H1 (cell line): ENCODE results near the gene CMTM5. TPM values are rescaled to one million over a fixed set of nuclear protein-coding genes. Genes with fewer than 3 reads are reported as not detected.
A peak's percentile ranks its signal among the peaks of the same experiment; 100 is the strongest.

Experiments used
- CTCF ChIA-PET: fragments of 300-600 bp; sonication (Branson Sonifier 250); formaldehyde crosslinking; loops from one replicate; lab custom pipeline; 2021; ENCODE audit not compliant: partially characterized antibody; lab: Charles Lee
- POLR2A ChIA-PET: fragments of 300-600 bp; sonication (Branson Sonifier 250); formaldehyde crosslinking; loops from one replicate; lab custom pipeline; 2021; ENCODE audit warnings: inconsistent platforms; ENCODE audit not compliant: partially characterized antibody; lab: Charles Lee
- DNase-seq, 2 experiments: peaks; one replicate each; pipeline versions ENCODE4 v3.0.0 to v3.0.0-alpha.2; 2010 to 2022; ENCODE audit warnings: low spot score in 2 of 2, low read depth in 1 of 2, mixed read lengths in 1 of 2
- FAIRE-seq: peaks from 2 replicates; lab custom pipeline; 2011; peaks lifted over from hg19 to GRCh38; lab: Jason Lieb, UNC
- H2AFZ ChIP-seq: 2 replicates; pipeline ENCODE4 v1.8.1; 2012; ENCODE audit warnings: low read length, inconsistent platforms
- H2AK5ac ChIP-seq: 2 replicates; pipeline ENCODE4 v1.6.1; 2013; ENCODE audit warnings: low read depth, low read length
- H2BK120ac ChIP-seq: replicated peaks from 2 replicates; pipeline ENCODE3; 2013; ENCODE audit warnings: low read depth, low read length, inconsistent platforms
- H2BK12ac ChIP-seq: 2 replicates; pipeline ENCODE4 v1.6.1; 2013; ENCODE audit warnings: low read depth, low read length
- H2BK15ac ChIP-seq: 2 replicates; pipeline ENCODE4 v1.6.1; 2013; ENCODE audit warnings: low read length
- H2BK20ac ChIP-seq: 2 replicates; pipeline ENCODE4 v1.6.1; 2013; ENCODE audit warnings: low read length
- H2BK5ac ChIP-seq: 2 replicates; pipeline ENCODE4 v1.6.1; 2013; ENCODE audit warnings: low read depth, low read length
- H3K14ac ChIP-seq: 2 replicates; pipeline ENCODE4 v1.6.1; 2013; ENCODE audit warnings: inconsistent platforms; ENCODE audit not compliant: insufficient read length
- H3K18ac ChIP-seq: 2 replicates; pipeline ENCODE4 v1.6.1; 2013; ENCODE audit warnings: low read length; ENCODE audit errors: extremely low read depth
- H3K23ac ChIP-seq: 2 replicates; pipeline ENCODE4 v1.6.1; 2013; ENCODE audit warnings: inconsistent platforms; ENCODE audit not compliant: insufficient read length
- H3K23me2 ChIP-seq: 2 replicates; pipeline ENCODE4 v1.6.1; 2013; ENCODE audit warnings: low read depth, low read length
- H3K27ac ChIP-seq: 2 replicates; pipeline ENCODE4 v1.6.1; 2011; ENCODE audit warnings: low read depth, low read length, inconsistent platforms
- H3K27me3 ChIP-seq, 4 experiments: replicated peaks in 1 of 4; 1 replicate in 1 of 4; 2 replicates in 3 of 4; pipeline versions ENCODE4 v1.6.1 to v1.8.1; 2011 to 2013; ENCODE audit warnings: low read length in 3 of 4, mild to moderate bottlenecking in 3 of 4, inconsistent platforms in 2 of 4, mixed read lengths in 2 of 4, moderate library complexity in 1 of 4; ENCODE audit not compliant: control insufficient read depth in 3 of 4, insufficient read depth in 3 of 4; ENCODE audit errors: extremely low read depth in 1 of 4
- H3K36me3 ChIP-seq, 4 experiments: 2 replicates each; pipeline versions ENCODE4 v1.6.1 to v1.8.1; 2011 to 2013; ENCODE audit warnings: mild to moderate bottlenecking in 4 of 4, low read length in 3 of 4, moderate library complexity in 2 of 4, control low read depth in 1 of 4, inconsistent platforms in 1 of 4; ENCODE audit not compliant: insufficient read depth in 4 of 4, control insufficient read depth in 2 of 4
- H3K4ac ChIP-seq: replicated peaks from 2 replicates; pipeline ENCODE3; 2013; ENCODE audit warnings: low read length, low read depth, mixed read lengths, inconsistent platforms; ENCODE audit not compliant: insufficient read length
- H3K4me1 ChIP-seq, 4 experiments: replicated peaks in 1 of 4; 1 replicate in 1 of 4; 2 replicates in 3 of 4; pipeline versions ENCODE4 v1.6.1 to v1.8.1; 2011 to 2013; ENCODE audit warnings: low read length in 3 of 4, inconsistent platforms in 2 of 4, mixed read lengths in 1 of 4; ENCODE audit not compliant: insufficient read depth in 4 of 4, control insufficient read depth in 3 of 4
- H3K4me2 ChIP-seq, 2 experiments: 2 replicates each; pipeline versions ENCODE4 v1.6.1 to v1.8.1; 2011 to 2013; ENCODE audit warnings: low read depth in 2 of 2, low read length in 2 of 2, control low read depth in 1 of 2, inconsistent platforms in 1 of 2, mild to moderate bottlenecking in 1 of 2; ENCODE audit not compliant: insufficient read depth in 1 of 2
- H3K4me3 ChIP-seq, 4 experiments: fragments of 200-600, 300-600 bp in 1 of 4; sonication (generic), shearing (Covaris generic), sonication (Bioruptor Twin) in 1 of 4; 2 replicates each; pipeline versions ENCODE4 v1.5.1 to v1.8.1; 2011 to 2016; ENCODE audit warnings: low read length in 4 of 4, low read depth in 3 of 4, control low read depth in 2 of 4, inconsistent platforms in 2 of 4, mild to moderate bottlenecking in 2 of 4, mixed read lengths in 1 of 4, moderate library complexity in 1 of 4; ENCODE audit not compliant: insufficient read depth in 2 of 4; ENCODE audit errors: extremely low read depth in 1 of 4
- H3K56ac ChIP-seq: replicated peaks from 2 replicates; pipeline ENCODE3; 2013; ENCODE audit warnings: low read depth, mild to moderate bottlenecking, mixed read lengths, low read length, inconsistent platforms; ENCODE audit not compliant: insufficient read length
- H3K79me1 ChIP-seq: 2 replicates; pipeline ENCODE4 v1.6.1; 2013; ENCODE audit warnings: low read depth, low read length, control low read depth
- H3K79me2 ChIP-seq, 2 experiments: 2 replicates each; pipeline versions ENCODE4 v1.6.1 to v1.8.1; 2012 to 2013; ENCODE audit warnings: low read length in 2 of 2, mild to moderate bottlenecking in 2 of 2, inconsistent platforms in 1 of 2; ENCODE audit not compliant: insufficient read depth in 2 of 2, control insufficient read depth in 1 of 2
- H3K9ac ChIP-seq, 4 experiments: replicated peaks in 1 of 4; 1 replicate in 1 of 4; 2 replicates in 3 of 4; pipeline versions ENCODE4 v1.6.1 to v1.8.1; 2011 to 2013; ENCODE audit warnings: low read depth in 3 of 4, low read length in 3 of 4, control low read depth in 2 of 4, mild to moderate bottlenecking in 2 of 4, moderate library complexity in 2 of 4, inconsistent platforms in 1 of 4; ENCODE audit errors: extremely low read depth in 1 of 4
- H3K9me3 ChIP-seq, 2 experiments: 2 replicates each; pipeline versions ENCODE4 v1.6.1 to v1.8.1; 2012 to 2013; ENCODE audit warnings: mild to moderate bottlenecking in 2 of 2, moderate library complexity in 2 of 2, control low read depth in 1 of 2, inconsistent platforms in 1 of 2, low read depth in 1 of 2, low read length in 1 of 2, mixed read lengths in 1 of 2; ENCODE audit not compliant: insufficient read depth in 2 of 2
- H4K20me1 ChIP-seq, 2 experiments: replicated peaks in 1 of 2; 2 replicates each; pipeline versions ENCODE3 to v1.8.1; 2011 to 2013; ENCODE audit warnings: inconsistent platforms in 2 of 2, low read length in 2 of 2, mild to moderate bottlenecking in 1 of 2; ENCODE audit not compliant: insufficient read depth in 2 of 2, control insufficient read depth in 1 of 2
- H4K5ac ChIP-seq: 2 replicates; pipeline ENCODE4 v1.6.1; 2013; ENCODE audit warnings: low read length, low read depth, mixed read lengths, inconsistent platforms; ENCODE audit not compliant: insufficient read length
- H4K8ac ChIP-seq: 2 replicates; pipeline ENCODE4 v1.8.0; 2013; ENCODE audit warnings: mild to moderate bottlenecking, moderate library complexity, low read length, inconsistent platforms; ENCODE audit not compliant: insufficient read depth; ENCODE audit errors: extremely low read depth
- H4K91ac ChIP-seq: replicated peaks from 2 replicates; pipeline ENCODE3; 2013; ENCODE audit warnings: low read length, mixed read lengths, inconsistent platforms; ENCODE audit not compliant: insufficient read length
- POLR2AphosphoS5 ChIP-seq: IDR thresholded peaks from 2 replicates; pipeline ENCODE4 v1.6.1; 2011; ENCODE audit warnings: low read depth, low read length
- WGBS, 2 experiments: shearing (Covaris generic) in 1 of 2; methylation state at CpG; one replicate each; pipeline versions ENCODE4 v1.1.6 to v1.1.7; 2013 to 2015; ENCODE audit warnings: low lambda C conversion rate in 2 of 2, mixed read lengths in 2 of 2, inconsistent platforms in 1 of 2, low coverage in 1 of 2, missing lambda C conversion rate in 1 of 2; ENCODE audit not compliant: insufficient replicate concordance in 2 of 2, insufficient coverage in 1 of 2, insufficient read length in 1 of 2; ENCODE audit errors: extremely low coverage in 1 of 2, missing lambda C conversion rate in 1 of 2; 5-methylcytosine and 5-hydroxymethylcytosine counted together
- polyA plus RNA-seq, 7 experiments: library from polyadenylated mRNA; depleted of rRNA in 3 of 7; stranded (reverse) in 5 of 7; unstranded in 2 of 7; fragments of >200 nt in 5 of 7; fragments of 200-250 nt in 2 of 7; gene quantifications; 1 replicate in 5 of 7; 2 replicates in 1 of 7; 4 replicates in 1 of 7; pipeline versions ENCODE4 v1.2.1 to v1.2.3, GENCODE V29; 2011 to 2013; ENCODE audit warnings: missing spikeins in 2 of 7, mixed read lengths in 2 of 7
- total RNA-seq: library from RNA; stranded (reverse); fragmentation: NEBNext Ultra II Directional; extraction: Animal tissue kit (Norgen Biotek cat#: 25700); gene quantifications from 2 replicates; pipeline ENCODE4 v1.2.1, GENCODE V29; 2021
- TF ChIP-seq, protein P1 (sequence below): IDR thresholded peaks from 2 replicates; pipeline ENCODE4 v1.6.1; 2012; ENCODE audit warnings: inconsistent platforms

Gene CMTM5
- total and polyA plus RNA-seq, 2 of the 8 experiments (the other 6 are each of a cell fraction or from before 2014, with no cell fraction given): 2.1 TPM; not detected in 1

DNA sequence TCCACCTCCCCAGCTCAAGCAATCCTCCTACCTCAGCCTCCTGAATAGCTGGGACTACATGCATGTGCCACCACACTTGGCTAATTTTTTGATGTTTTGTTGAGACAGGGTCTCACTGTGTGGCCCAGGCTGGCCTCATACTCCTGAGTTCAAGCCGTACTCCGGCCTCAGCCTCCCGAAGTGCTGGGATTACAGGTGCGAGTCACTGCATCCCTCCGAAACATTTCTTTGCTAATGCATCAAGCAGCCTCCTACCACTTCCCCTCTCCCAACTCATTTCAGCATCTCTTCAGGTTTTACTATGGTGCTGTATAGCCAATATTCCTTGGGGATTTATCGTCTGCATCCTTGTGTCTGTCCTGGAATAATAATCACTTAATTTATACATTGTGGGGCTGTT lies 21.9 kb upstream of the CMTM5 start:
- no peak for FAIRE-seq
- Histone ChIP-seq H2AFZ (no peak overlapping the region), H3K4me1 (peaks cover 0 to 3% (median 2%) of the 10 kb centered on the region in 4 experiments; a peak in 4 of 7 replicates), H3K9ac (no peak overlapping the region), H2AK5ac (no peak overlapping the region), H4K8ac (no peak overlapping the region), H3K56ac (no peak overlapping the region), H2BK12ac (no peak overlapping the region), H3K27ac (no peak overlapping the region), H3K79me1 (no peaks in the 10 kb centered on the region), H3K18ac (no peak overlapping the region), H3K4me2 (no peak overlapping the region), H3K4me3 (no peak overlapping the region), H3K36me3 (peaks cover 0 to 22% (median 8%) of the 10 kb centered on the region in 4 experiments; a peak in 4 of 8 replicates), H3K23me2 (peaks cover 10% of the 10 kb centered on the region), H3K14ac (no peak overlapping the region), H3K9me3 (no peaks in the 10 kb centered on the region), H4K20me1 (peaks cover 0 to 3% of the 10 kb centered on the region in 2 experiments), H3K23ac (no peak overlapping the region), H3K27me3 (peaks cover 0 to 14% (median 10%) of the 10 kb centered on the region in 4 experiments; a peak in 6 of 7 replicates), H2BK120ac (no peak overlapping the region), H2BK5ac (no peak overlapping the region), H2BK15ac (no peak overlapping the region), H4K5ac (no peak overlapping the region), H2BK20ac (no peak overlapping the region), H3K79me2 (no peaks in the 10 kb centered on the region), H3K4ac (no peak overlapping the region), H4K91ac (no peak overlapping the region)
- no peak for DNase-seq
- TF ChIP-seq POLR2AphosphoS5: peak; percentile 62; the same call in 1 of the 2 replicates
- TF ChIP-seq, protein P1, sequence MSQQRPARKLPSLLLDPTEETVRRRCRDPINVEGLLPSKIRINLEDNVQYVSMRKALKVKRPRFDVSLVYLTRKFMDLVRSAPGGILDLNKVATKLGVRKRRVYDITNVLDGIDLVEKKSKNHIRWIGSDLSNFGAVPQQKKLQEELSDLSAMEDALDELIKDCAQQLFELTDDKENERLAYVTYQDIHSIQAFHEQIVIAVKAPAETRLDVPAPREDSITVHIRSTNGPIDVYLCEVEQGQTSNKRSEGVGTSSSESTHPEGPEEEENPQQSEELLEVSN: no peak
- 90% methylated on average over 6 of the region's 6 CpGs; no CpG with 5 or more reads in 1 of the 2 experiments for WGBS, 2 experiments
- ChIA-PET CTCF (interaction anchor here (0.9 to 20.9 kb wide), 6 partner anchors 9 to 123 kb away, joined by 3 to 333 read pairs (median 7); partner anchors contain the start of genes CMTM5 and IL25), POLR2A (interaction anchor here (0.6 to 6.4 kb wide), 4 partner anchors 9 to 193 kb away, joined by 3 to 73 read pairs (median 14); partner anchors contain the start of genes EFS and PABPN1)
